Osteocyte (in vitro differentiated cells): Measurements from ENCODE around the gene ARID5B. TPM values are rescaled to one million over a fixed set of nuclear protein-coding genes. Genes with fewer than 3 reads are reported as not detected.

Experiments
- DNase-seq: peaks from one replicate; pipeline ENCODE4 v3.0.0; 2021; ENCODE audit warnings: mixed read lengths; ENCODE audit not compliant: unreplicated experiment; ENCODE audit errors: extremely low spot score
- H3K27ac Mint-ChIP-seq: one replicate; pipeline ENCODE4 v1.8.0; 2021; ENCODE audit warnings: mild to moderate bottlenecking, mixed read lengths; ENCODE audit not compliant: unreplicated experiment
- H3K27me3 Mint-ChIP-seq: one replicate; pipeline ENCODE4 v1.8.0; 2021; ENCODE audit warnings: mixed read lengths; ENCODE audit not compliant: unreplicated experiment
- H3K36me3 Mint-ChIP-seq: one replicate; pipeline ENCODE4 v1.8.0; 2021; ENCODE audit warnings: mixed read lengths; ENCODE audit not compliant: unreplicated experiment
- H3K4me1 Mint-ChIP-seq: one replicate; pipeline ENCODE4 v1.8.0; 2021; ENCODE audit warnings: mixed read lengths; ENCODE audit not compliant: unreplicated experiment
- H3K4me3 Mint-ChIP-seq: one replicate; pipeline ENCODE4 v1.8.0; 2021; ENCODE audit warnings: mild to moderate bottlenecking, moderate library complexity, mixed read lengths; ENCODE audit not compliant: unreplicated experiment
- H3K9me3 Mint-ChIP-seq: one replicate; pipeline ENCODE4 v1.8.0; 2021; ENCODE audit warnings: mixed read lengths; ENCODE audit not compliant: unreplicated experiment
- CTCF ChIP-seq: fragments of 200-600 bp; sonication (generic); IDR thresholded peaks from 2 replicates; pipeline ENCODE4 v1.5.0; 2021; ENCODE audit warnings: antibody characterized with exemption, mild to moderate bottlenecking, moderate library complexity
- total RNA-seq: library from RNA; stranded (reverse); gene quantifications from 2 replicates; pipeline ENCODE4 v1.2.1, GENCODE V29; 2021

The ARID5B gene
- total RNA-seq, 1 donor from 2014 or later: 89.4 TPM

- no peak overlapping the region for H3K4me3 Mint-ChIP-seq
- no peak for TF ChIP-seq CTCF
Measured at GRCh38 chr10:62001898-62002297, 100.4 kb downstream of the ARID5B start.

GRCh38 chr10:62002753-62003152 lies 101.3 kb downstream of the ARID5B start:
- Mint-ChIP-seq H3K4me1 (peaks cover 14% of the 10 kb centered on the region), H3K4me3 (no peak overlapping the region), H3K36me3 (peaks cover 38% of the 10 kb centered on the region), H3K9me3 (no peaks in the 10 kb centered on the region), H3K27me3 (no peaks in the 10 kb centered on the region), H3K27ac (no peak overlapping the region)
- DNase-seq: no peak
- no peak for TF ChIP-seq CTCF

More at GRCh38 chr10:62001898-62002297, 100.4 kb downstream of the ARID5B start:
- Mint-ChIP-seq H3K27ac (no peak overlapping the region), H3K27me3 (no peaks in the 10 kb centered on the region), H3K4me1 (peaks cover 14% of the 10 kb centered on the region), H3K9me3 (no peaks in the 10 kb centered on the region), H3K36me3 (peaks cover 40% of the 10 kb centered on the region)
- DNase-seq: no peak

DNA sequence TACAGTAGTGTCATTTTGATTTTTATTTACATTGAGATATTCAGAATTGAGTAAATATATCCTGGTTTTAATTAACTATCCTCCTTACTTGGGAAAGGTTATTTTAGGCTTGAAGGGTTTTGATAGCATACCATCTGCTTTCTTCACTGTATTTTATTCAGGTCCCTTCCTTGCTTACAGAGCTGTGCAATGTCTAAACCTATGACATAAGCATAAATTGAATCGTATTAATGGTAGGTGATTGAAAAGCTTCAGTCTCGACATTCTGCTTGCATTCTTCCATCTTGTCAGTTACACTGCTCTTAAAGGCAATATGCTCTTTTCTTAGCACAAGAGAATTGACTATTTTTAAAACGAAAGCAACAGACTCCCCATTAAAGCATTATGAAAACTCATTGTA lies 102.5 kb downstream of the ARID5B start:
- Mint-ChIP-seq H3K9me3 (no peaks in the 10 kb centered on the region), H3K36me3 (peaks cover 33% of the 10 kb centered on the region), H3K4me3 (no peak overlapping the region), H3K27ac (no peak overlapping the region), H3K27me3 (no peaks in the 10 kb centered on the region), H3K4me1 (peaks cover 16% of the 10 kb centered on the region)
- no peak for TF ChIP-seq CTCF
- no peak for DNase-seq

DNA sequence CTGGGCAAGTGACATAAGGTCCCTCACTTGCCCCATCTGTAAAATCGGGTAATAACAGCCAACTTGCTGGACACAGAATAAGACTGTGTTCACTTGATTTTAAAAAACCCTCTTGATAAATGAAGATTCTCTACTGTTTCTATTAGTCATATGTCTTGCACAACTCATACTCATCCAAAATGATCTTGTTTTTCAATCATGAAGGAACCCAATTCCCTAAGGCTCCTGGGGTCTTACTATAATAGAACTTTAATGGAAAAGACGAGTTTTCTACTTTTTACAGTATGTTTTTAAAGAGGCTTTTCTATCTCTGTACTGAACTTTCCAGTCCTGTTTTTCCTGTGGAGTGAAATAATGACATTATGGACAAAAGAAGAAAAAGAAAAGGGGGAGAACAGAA lies 103.8 kb downstream of the ARID5B start:
- H3K9me3 Mint-ChIP-seq: no peaks in the 10 kb centered on the region
- no peaks in the 10 kb centered on the region for H3K27me3 Mint-ChIP-seq
- TF ChIP-seq CTCF: no peak
- H3K27ac Mint-ChIP-seq: peak overlapping the region; percentile 80
- H3K36me3 Mint-ChIP-seq: peaks cover 25% of the 10 kb centered on the region
- H3K4me3 Mint-ChIP-seq: no peak overlapping the region
- DNase-seq: no peak
- peaks cover 26% of the 10 kb centered on the region for H3K4me1 Mint-ChIP-seq

- peaks cover 27% of the 10 kb centered on the region for H3K36me3 Mint-ChIP-seq
- H3K27me3 Mint-ChIP-seq: no peaks in the 10 kb centered on the region
- no peaks in the 10 kb centered on the region for H3K9me3 Mint-ChIP-seq
- no peak overlapping the region for H3K4me3 Mint-ChIP-seq
- DNase-seq: no peak
- TF ChIP-seq CTCF: no peak
- peaks cover 29% of the 10 kb centered on the region for H3K4me1 Mint-ChIP-seq
- peak overlapping the region; percentile 80 for H3K27ac Mint-ChIP-seq
Measured at GRCh38 chr10:62005687-62006086, 104.2 kb downstream of the ARID5B start.
